ENCODE measurements around the gene CCDC146. TPM values are rescaled to one million over a fixed set of nuclear protein-coding genes. Genes with fewer than 3 reads are reported as not detected.
A peak's percentile ranks its signal among the peaks of the same experiment; 100 is the strongest.

The CCDC146 gene
- polyA plus RNA-seq, 1 of the 3 experiments (the other 2 are of a cell fraction), result 2.7 TPM

DNA sequence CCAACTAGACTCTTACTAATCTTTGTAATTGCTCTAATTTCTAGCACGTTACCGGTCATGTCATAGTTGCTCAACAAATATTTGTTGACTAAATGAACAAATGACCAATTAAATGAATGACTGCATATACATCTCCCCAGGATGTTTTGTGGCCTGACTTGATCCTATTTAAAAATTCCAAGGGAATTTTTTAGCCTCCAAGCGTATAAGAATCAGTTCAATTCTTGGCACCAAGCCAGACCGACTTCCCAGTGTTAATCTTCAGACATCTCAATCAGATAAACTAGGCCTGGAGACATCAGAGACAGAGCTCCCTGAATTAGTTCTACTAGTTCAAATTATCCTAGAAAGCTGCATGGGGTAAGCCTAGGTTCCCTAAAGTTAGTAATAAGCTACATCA, 197.7 kb downstream of the CCDC146 start:
- Histone ChIP-seq H3K9me3 (no peaks in the 10 kb centered on the region), H3K27ac (ENCODE audit: low read depth in 2 of 2, low read length in 1 of 2) (no peak overlapping the region), H3K27me3 (ENCODE audit: insufficient read depth) (no peaks in the 10 kb centered on the region), H3K4me3 (ENCODE audit: low read depth in 2 of 2, low read length in 1 of 2) (no peak overlapping the region), H3K4me1 (ENCODE audit: control insufficient read depth in 1 of 2, insufficient read depth in 2 of 2, low read depth in 1 of 2, low read length in 1 of 2) (peaks cover 0 to 8% of the 10 kb centered on the region in 2 experiments; a peak in 1 of 4 replicates), H3K79me2 (ENCODE audit: insufficient read depth) (no peaks in the 10 kb centered on the region), H2AFZ (ENCODE audit: low read depth) (no peak overlapping the region), H3K36me3 (replicated peaks in 1 of 2; ENCODE audit: control insufficient read depth in 1 of 2, insufficient read depth in 2 of 2, low read length in 1 of 2) (no peaks in the 10 kb centered on the region), H3K4me2 (no peak overlapping the region), H3F3A (replicated peaks; ENCODE audit: insufficient read depth) (no peaks in the 10 kb centered on the region), H3K9me2 (no peaks in the 10 kb centered on the region), H3K9ac (no peak overlapping the region), H4K20me1 (ENCODE audit: insufficient read depth) (no peaks in the 10 kb centered on the region)
- CTCF ChIA-PET, result interaction anchor here (0.6 to 4.8 kb wide), 4 partner anchors 12 to 120 kb away, joined by 3 to 34 read pairs (median 10); no protein-coding TSS in a partner anchor
- no peak for DNase-seq
- no peak for TF ChIP-seq MEF2A (IDR thresholded peaks at IDR 0.05; ENCODE audit: borderline replicate concordance, low read depth)
- TF ChIP-seq, protein P1, sequence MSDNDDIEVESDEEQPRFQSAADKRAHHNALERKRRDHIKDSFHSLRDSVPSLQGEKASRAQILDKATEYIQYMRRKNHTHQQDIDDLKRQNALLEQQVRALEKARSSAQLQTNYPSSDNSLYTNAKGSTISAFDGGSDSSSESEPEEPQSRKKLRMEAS (IDR thresholded peaks at IDR 0.05; ENCODE audit: low read depth), result no peak
- peak; percentile 69; the same call in 1 of the 2 replicates for TF ChIP-seq NFIC (IDR thresholded peaks at IDR 0.05; ENCODE audit: borderline replicate concordance)
- no peak for TF ChIP-seq JUND (IDR thresholded peaks at IDR 0.05)
- 74% methylated on average over 4 of the region's 4 CpGs for WGBS (ENCODE audit: low lambda C conversion rate)
- POLR2A ChIA-PET, result no interaction called here

DNA sequence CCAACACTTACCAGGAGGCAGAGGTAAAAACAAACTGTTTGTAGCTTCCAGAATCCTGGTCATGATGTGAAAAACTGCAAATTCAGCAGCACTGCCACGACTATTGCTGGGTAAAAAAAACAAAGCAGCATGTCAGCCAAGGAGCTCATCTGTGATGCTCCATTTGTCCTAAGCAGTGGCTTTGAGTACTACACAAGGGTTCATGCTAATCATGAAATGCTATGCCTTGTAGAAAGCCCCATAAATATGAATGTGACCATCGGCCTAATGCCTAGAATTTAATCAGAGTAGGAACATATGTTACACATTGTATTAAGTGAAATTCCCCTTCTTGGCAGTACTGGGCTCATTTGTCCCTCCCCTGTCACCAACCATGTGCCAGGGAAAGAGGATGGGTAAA, 198.3 kb downstream of the CCDC146 start:
- Histone ChIP-seq H3K9me2 (no peaks in the 10 kb centered on the region), H3F3A (replicated peaks; ENCODE audit: insufficient read depth) (no peaks in the 10 kb centered on the region), H3K4me3 (ENCODE audit: low read depth in 2 of 2, low read length in 1 of 2) (no peak overlapping the region), H3K9ac (no peak overlapping the region), H3K27me3 (ENCODE audit: insufficient read depth) (no peaks in the 10 kb centered on the region), H3K4me2 (no peak overlapping the region), H3K36me3 (replicated peaks in 1 of 2; ENCODE audit: control insufficient read depth in 1 of 2, insufficient read depth in 2 of 2, low read length in 1 of 2) (no peaks in the 10 kb centered on the region), H2AFZ (ENCODE audit: low read depth) (no peak overlapping the region), H3K27ac (ENCODE audit: low read depth in 2 of 2, low read length in 1 of 2) (peak overlapping the region in 1 of 2 experiments; percentile 11; a peak in 1 of 4 replicates), H3K9me3 (no peaks in the 10 kb centered on the region), H3K4me1 (ENCODE audit: control insufficient read depth in 1 of 2, insufficient read depth in 2 of 2, low read depth in 1 of 2, low read length in 1 of 2) (peaks cover under 1 to 8% of the 10 kb centered on the region in 2 experiments; a peak in 1 of 4 replicates), H3K79me2 (ENCODE audit: insufficient read depth) (no peaks in the 10 kb centered on the region), H4K20me1 (ENCODE audit: insufficient read depth) (no peaks in the 10 kb centered on the region)
- ChIA-PET POLR2A (no interaction called here), CTCF (interaction anchor here (0.6 to 4.8 kb wide), 5 partner anchors 12 to 119 kb away, joined by 3 to 34 read pairs (median 3); no protein-coding TSS in a partner anchor)
- no peak for DNase-seq
- 54% methylated on average over 2 of the region's 2 CpGs for WGBS (ENCODE audit: low lambda C conversion rate)
- TF ChIP-seq, protein P2, sequence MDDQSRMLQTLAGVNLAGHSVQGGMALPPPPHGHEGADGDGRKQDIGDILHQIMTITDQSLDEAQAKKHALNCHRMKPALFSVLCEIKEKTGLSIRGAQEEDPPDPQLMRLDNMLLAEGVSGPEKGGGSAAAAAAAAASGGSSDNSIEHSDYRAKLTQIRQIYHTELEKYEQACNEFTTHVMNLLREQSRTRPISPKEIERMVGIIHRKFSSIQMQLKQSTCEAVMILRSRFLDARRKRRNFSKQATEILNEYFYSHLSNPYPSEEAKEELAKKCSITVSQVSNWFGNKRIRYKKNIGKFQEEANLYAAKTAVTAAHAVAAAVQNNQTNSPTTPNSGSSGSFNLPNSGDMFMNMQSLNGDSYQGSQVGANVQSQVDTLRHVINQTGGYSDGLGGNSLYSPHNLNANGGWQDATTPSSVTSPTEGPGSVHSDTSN (IDR thresholded peaks at IDR 0.05), result no peak
- TF ChIP-seq EZH2phosphoT487 (IDR thresholded peaks at IDR 0.05; ENCODE audit: borderline replicate concordance, low read depth) (no peak), FOSL2 (IDR thresholded peaks at IDR 0.05; ENCODE audit: borderline replicate concordance, low read depth) (no peak), NRF1 (IDR thresholded peaks at IDR 0.05; ENCODE audit: low read depth, low read length) (no peak), EP300 (IDR thresholded peaks at IDR 0.05; ENCODE audit: borderline replicate concordance in 1 of 2, low read depth in 1 of 2, low read length in 1 of 2) (no peak), MXI1 (IDR thresholded peaks at IDR 0.05; ENCODE audit: low read depth, low read length) (no peak), TEAD4 (IDR thresholded peaks at IDR 0.05; ENCODE audit: borderline replicate concordance, insufficient read depth) (no peak), RAD21 (IDR thresholded peaks at IDR 0.05; ENCODE audit: low read length) (no peak), CHD2 (IDR thresholded peaks at IDR 0.05; ENCODE audit: low read length, partially characterized antibody) (no peak), YY1 (IDR thresholded peaks at IDR 0.05; ENCODE audit: low read depth) (no peak), SIN3A (IDR thresholded peaks at IDR 0.05; ENCODE audit: borderline replicate concordance, low read depth, low read length) (no peak), GATA2 (CRISPR knock-in tag; IDR thresholded peaks at IDR 0.05) (no peak), JUND (IDR thresholded peaks at IDR 0.05) (no peak)
- TF ChIP-seq, protein P3, sequence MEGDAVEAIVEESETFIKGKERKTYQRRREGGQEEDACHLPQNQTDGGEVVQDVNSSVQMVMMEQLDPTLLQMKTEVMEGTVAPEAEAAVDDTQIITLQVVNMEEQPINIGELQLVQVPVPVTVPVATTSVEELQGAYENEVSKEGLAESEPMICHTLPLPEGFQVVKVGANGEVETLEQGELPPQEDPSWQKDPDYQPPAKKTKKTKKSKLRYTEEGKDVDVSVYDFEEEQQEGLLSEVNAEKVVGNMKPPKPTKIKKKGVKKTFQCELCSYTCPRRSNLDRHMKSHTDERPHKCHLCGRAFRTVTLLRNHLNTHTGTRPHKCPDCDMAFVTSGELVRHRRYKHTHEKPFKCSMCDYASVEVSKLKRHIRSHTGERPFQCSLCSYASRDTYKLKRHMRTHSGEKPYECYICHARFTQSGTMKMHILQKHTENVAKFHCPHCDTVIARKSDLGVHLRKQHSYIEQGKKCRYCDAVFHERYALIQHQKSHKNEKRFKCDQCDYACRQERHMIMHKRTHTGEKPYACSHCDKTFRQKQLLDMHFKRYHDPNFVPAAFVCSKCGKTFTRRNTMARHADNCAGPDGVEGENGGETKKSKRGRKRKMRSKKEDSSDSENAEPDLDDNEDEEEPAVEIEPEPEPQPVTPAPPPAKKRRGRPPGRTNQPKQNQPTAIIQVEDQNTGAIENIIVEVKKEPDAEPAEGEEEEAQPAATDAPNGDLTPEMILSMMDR (IDR thresholded peaks at IDR 0.05), result no peak
- TF ChIP-seq, protein P4, sequence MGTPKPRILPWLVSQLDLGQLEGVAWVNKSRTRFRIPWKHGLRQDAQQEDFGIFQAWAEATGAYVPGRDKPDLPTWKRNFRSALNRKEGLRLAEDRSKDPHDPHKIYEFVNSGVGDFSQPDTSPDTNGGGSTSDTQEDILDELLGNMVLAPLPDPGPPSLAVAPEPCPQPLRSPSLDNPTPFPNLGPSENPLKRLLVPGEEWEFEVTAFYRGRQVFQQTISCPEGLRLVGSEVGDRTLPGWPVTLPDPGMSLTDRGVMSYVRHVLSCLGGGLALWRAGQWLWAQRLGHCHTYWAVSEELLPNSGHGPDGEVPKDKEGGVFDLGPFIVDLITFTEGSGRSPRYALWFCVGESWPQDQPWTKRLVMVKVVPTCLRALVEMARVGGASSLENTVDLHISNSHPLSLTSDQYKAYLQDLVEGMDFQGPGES (IDR thresholded peaks at IDR 0.05; ENCODE audit: low read depth, low read length), result no peak
- TF ChIP-seq, protein P1 (IDR thresholded peaks at IDR 0.05; ENCODE audit: low read depth), result no peak
- TF ChIP-seq, protein P5, sequence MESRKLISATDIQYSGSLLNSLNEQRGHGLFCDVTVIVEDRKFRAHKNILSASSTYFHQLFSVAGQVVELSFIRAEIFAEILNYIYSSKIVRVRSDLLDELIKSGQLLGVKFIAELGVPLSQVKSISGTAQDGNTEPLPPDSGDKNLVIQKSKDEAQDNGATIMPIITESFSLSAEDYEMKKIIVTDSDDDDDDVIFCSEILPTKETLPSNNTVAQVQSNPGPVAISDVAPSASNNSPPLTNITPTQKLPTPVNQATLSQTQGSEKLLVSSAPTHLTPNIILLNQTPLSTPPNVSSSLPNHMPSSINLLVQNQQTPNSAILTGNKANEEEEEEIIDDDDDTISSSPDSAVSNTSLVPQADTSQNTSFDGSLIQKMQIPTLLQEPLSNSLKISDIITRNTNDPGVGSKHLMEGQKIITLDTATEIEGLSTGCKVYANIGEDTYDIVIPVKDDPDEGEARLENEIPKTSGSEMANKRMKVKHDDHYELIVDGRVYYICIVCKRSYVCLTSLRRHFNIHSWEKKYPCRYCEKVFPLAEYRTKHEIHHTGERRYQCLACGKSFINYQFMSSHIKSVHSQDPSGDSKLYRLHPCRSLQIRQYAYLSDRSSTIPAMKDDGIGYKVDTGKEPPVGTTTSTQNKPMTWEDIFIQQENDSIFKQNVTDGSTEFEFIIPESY (IDR thresholded peaks at IDR 0.05; ENCODE audit: borderline replicate concordance, low read depth), result no peak
- TF ChIP-seq, protein P6, sequence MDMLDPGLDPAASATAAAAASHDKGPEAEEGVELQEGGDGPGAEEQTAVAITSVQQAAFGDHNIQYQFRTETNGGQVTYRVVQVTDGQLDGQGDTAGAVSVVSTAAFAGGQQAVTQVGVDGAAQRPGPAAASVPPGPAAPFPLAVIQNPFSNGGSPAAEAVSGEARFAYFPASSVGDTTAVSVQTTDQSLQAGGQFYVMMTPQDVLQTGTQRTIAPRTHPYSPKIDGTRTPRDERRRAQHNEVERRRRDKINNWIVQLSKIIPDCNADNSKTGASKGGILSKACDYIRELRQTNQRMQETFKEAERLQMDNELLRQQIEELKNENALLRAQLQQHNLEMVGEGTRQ (IDR thresholded peaks at IDR 0.05; ENCODE audit: borderline replicate concordance, low read depth, low read length), result no peak
